Dendritic cell treated with granulocyte-macrophage colony-stimulating factor and Interleukin-4, amounts not matched to agents 40 ng/mL and 50 ng/mL, for 4 days (primary cell): ENCODE results near the gene KRTAP5-4.
"Not testable (repeated sequence)": the region's sequence is repeated elsewhere in the genome, so short reads cannot be mapped to it uniquely, and the experiment has no call there.

Experiments used
- H3K27ac Mint-ChIP-seq: one replicate; pipeline ENCODE4 v1.8.0; 2022; ENCODE audit warnings: mild to moderate bottlenecking, mixed read lengths
- H3K27me3 Mint-ChIP-seq: one replicate; pipeline ENCODE4 v1.8.0; 2022; ENCODE audit warnings: mild to moderate bottlenecking, mixed read lengths
- H3K36me3 Mint-ChIP-seq: one replicate; pipeline ENCODE4 v1.8.0; 2022; ENCODE audit warnings: low read depth, mixed read lengths
- H3K4me1 Mint-ChIP-seq: one replicate; pipeline ENCODE4 v1.8.0; 2022; ENCODE audit warnings: low read depth, mixed read lengths
- H3K4me3 Mint-ChIP-seq: one replicate; pipeline ENCODE4 v1.8.0; 2022; ENCODE audit warnings: mild to moderate bottlenecking, moderate library complexity, mixed read lengths
- H3K9me3 Mint-ChIP-seq: one replicate; pipeline ENCODE4 v1.8.0; 2022; ENCODE audit warnings: mixed read lengths
- intact Hi-C: fragments of 100-400 bp; cut with micrococcal nuclease; formaldehyde crosslinking; loops from one replicate; pipeline ENCODE4 v1.15.0; 2022

KRTAP5-4 gene

GRCh38 chr11:1608363-1608762, 13.6 kb downstream of the KRTAP5-4 start, which contains the start of gene KRTAP5-3:
Gene KRTAP5-3 (minus strand): TSS chr11:1608463. CDS start chr11:1608385, 78 bp downstream.
- Mint-ChIP-seq H3K36me3 (no peaks in the 10 kb centered on the region), H3K4me3 (no peak within 1 kb of the TSS), H3K9me3 (no peaks in the 10 kb centered on the region), H3K4me1 (no peaks in the 10 kb centered on the region), H3K27ac (no peak within 1 kb of the TSS), H3K27me3 (peaks cover 30% of the 10 kb centered on the region)
- intact Hi-C loops = no loop called here

- intact Hi-C loops, H3K9me3 Mint-ChIP-seq, H3K4me3 Mint-ChIP-seq, H3K4me1 Mint-ChIP-seq, H3K36me3 Mint-ChIP-seq, H3K27ac Mint-ChIP-seq: not testable (repeated sequence)
- H3K27me3 Mint-ChIP-seq = peaks cover 34% of the 10 kb centered on the region
Observed at GRCh38 chr11:1607901-1608300, 14.0 kb downstream of the KRTAP5-4 start.

GRCh38 chr11:1607156-1607845, 14.6 kb downstream of the KRTAP5-4 start:
- H3K4me3 Mint-ChIP-seq, H3K9me3 Mint-ChIP-seq, H3K27ac Mint-ChIP-seq, H3K36me3 Mint-ChIP-seq, intact Hi-C loops, H3K4me1 Mint-ChIP-seq: not testable (repeated sequence)
- peaks cover 37% of the 10 kb centered on the region for H3K27me3 Mint-ChIP-seq

GRCh38 chr11:1605923-1606322, 16.0 kb downstream of the KRTAP5-4 start:
- H3K27ac Mint-ChIP-seq, intact Hi-C loops, H3K9me3 Mint-ChIP-seq, H3K4me1 Mint-ChIP-seq, H3K4me3 Mint-ChIP-seq, H3K36me3 Mint-ChIP-seq: not testable (repeated sequence)
- peaks cover 37% of the 10 kb centered on the region for H3K27me3 Mint-ChIP-seq

GRCh38 chr11:1604711-1605110, 17.2 kb downstream of the KRTAP5-4 start:
- no peaks in the 10 kb centered on the region for H3K9me3 Mint-ChIP-seq
- H3K27ac Mint-ChIP-seq = no peak overlapping the region
- H3K4me3 Mint-ChIP-seq = no peak overlapping the region
- intact Hi-C loops = no loop called here
- H3K36me3 Mint-ChIP-seq = no peaks in the 10 kb centered on the region
- H3K4me1 Mint-ChIP-seq = no peaks in the 10 kb centered on the region
- H3K27me3 Mint-ChIP-seq = peaks cover 47% of the 10 kb centered on the region

- H3K9me3 Mint-ChIP-seq = no peaks in the 10 kb centered on the region
- no peaks in the 10 kb centered on the region for H3K36me3 Mint-ChIP-seq
- no peaks in the 10 kb centered on the region for H3K4me1 Mint-ChIP-seq
- H3K4me3 Mint-ChIP-seq = no peak overlapping the region
- intact Hi-C loops = no loop called here
- peaks cover 47% of the 10 kb centered on the region for H3K27me3 Mint-ChIP-seq
- no peak overlapping the region for H3K27ac Mint-ChIP-seq
Observed at GRCh38 chr11:1604181-1604580, 17.8 kb downstream of the KRTAP5-4 start.

- no peaks in the 10 kb centered on the region for H3K9me3 Mint-ChIP-seq
- H3K4me1 Mint-ChIP-seq = no peaks in the 10 kb centered on the region
- H3K27ac Mint-ChIP-seq = no peak overlapping the region
- no peak overlapping the region for H3K4me3 Mint-ChIP-seq
- intact Hi-C loops = no loop called here
- peaks cover 51% of the 10 kb centered on the region for H3K27me3 Mint-ChIP-seq
- no peaks in the 10 kb centered on the region for H3K36me3 Mint-ChIP-seq
Observed at GRCh38 chr11:1603629-1604028, 18.3 kb downstream of the KRTAP5-4 start.

- H3K27me3 Mint-ChIP-seq = peaks cover 52% of the 10 kb centered on the region
- H3K4me1 Mint-ChIP-seq, H3K4me3 Mint-ChIP-seq, H3K27ac Mint-ChIP-seq, H3K36me3 Mint-ChIP-seq, H3K9me3 Mint-ChIP-seq, intact Hi-C loops: not testable (repeated sequence)
Observed at GRCh38 chr11:1601663-1602062, 20.3 kb downstream of the KRTAP5-4 start.

- H3K4me1 Mint-ChIP-seq = no peaks in the 10 kb centered on the region
Observed at GRCh38 chr11:1600626-1601025, 21.3 kb downstream of the KRTAP5-4 start.

GRCh38 chr11:1598816-1599215, 23.1 kb downstream of the KRTAP5-4 start:
- intact Hi-C loops = no loop called here
- Mint-ChIP-seq H3K9me3 (no peaks in the 10 kb centered on the region), H3K27ac (no peak overlapping the region), H3K27me3 (peaks cover 73% of the 10 kb centered on the region), H3K4me1 (no peaks in the 10 kb centered on the region), H3K4me3 (no peak overlapping the region), H3K36me3 (no peaks in the 10 kb centered on the region)

More at GRCh38 chr11:1600626-1601025, 21.3 kb downstream of the KRTAP5-4 start:
- H3K9me3 Mint-ChIP-seq = no peaks in the 10 kb centered on the region
- no peak overlapping the region for H3K4me3 Mint-ChIP-seq
- H3K27ac Mint-ChIP-seq = no peak overlapping the region
- peaks cover 57% of the 10 kb centered on the region for H3K27me3 Mint-ChIP-seq
- intact Hi-C loops = no loop called here
- H3K36me3 Mint-ChIP-seq = no peaks in the 10 kb centered on the region

- intact Hi-C loops, H3K36me3 Mint-ChIP-seq, H3K4me3 Mint-ChIP-seq, H3K4me1 Mint-ChIP-seq, H3K9me3 Mint-ChIP-seq, H3K27ac Mint-ChIP-seq: not testable (repeated sequence)
- peaks cover 75% of the 10 kb centered on the region for H3K27me3 Mint-ChIP-seq
Observed at GRCh38 chr11:1598406-1598805, 23.5 kb downstream of the KRTAP5-4 start.

GRCh38 chr11:1597994-1598380, 24.0 kb downstream of the KRTAP5-4 start, which contains the start of gene KRTAP5-2:
Gene KRTAP5-2 (minus strand): TSS chr11:1598294. CDS start chr11:1598250, 44 bp downstream.
- H3K4me1 Mint-ChIP-seq = no peaks in the 10 kb centered on the region
- H3K9me3 Mint-ChIP-seq = no peaks in the 10 kb centered on the region
- H3K27me3 Mint-ChIP-seq = peaks cover 76% of the 10 kb centered on the region
- H3K4me3 Mint-ChIP-seq = no peak within 1 kb of the TSS
- no peak within 1 kb of the TSS for H3K27ac Mint-ChIP-seq
- no peaks in the 10 kb centered on the region for H3K36me3 Mint-ChIP-seq
- intact Hi-C loops = no loop called here

- Mint-ChIP-seq H3K27ac (no peak overlapping the region), H3K9me3 (no peaks in the 10 kb centered on the region), H3K4me3 (no peak overlapping the region), H3K4me1 (no peaks in the 10 kb centered on the region), H3K36me3 (no peaks in the 10 kb centered on the region), H3K27me3 (peaks cover 80% of the 10 kb centered on the region)
- intact Hi-C loops = no loop called here
Observed at GRCh38 chr11:1597331-1597993, 24.5 kb downstream of the KRTAP5-4 start.

GRCh38 chr11:1596576-1597121, 25.3 kb downstream of the KRTAP5-4 start:
- H3K27ac Mint-ChIP-seq, H3K4me3 Mint-ChIP-seq, H3K9me3 Mint-ChIP-seq, H3K36me3 Mint-ChIP-seq, intact Hi-C loops, H3K4me1 Mint-ChIP-seq: not testable (repeated sequence)
- H3K27me3 Mint-ChIP-seq = peaks cover 81% of the 10 kb centered on the region
